ENCODE results near the gene ALKBH6. TPM values are rescaled to one million over a fixed set of nuclear protein-coding genes. Genes with fewer than 3 reads are reported as not detected.

The ALKBH6 gene
- total and polyA plus RNA-seq, 9 of the 15 experiments (the other 6 are each of a cell fraction or from before 2014, with no cell fraction given) = 0.67 to 62.0 (median 34.5) TPM

DNA sequence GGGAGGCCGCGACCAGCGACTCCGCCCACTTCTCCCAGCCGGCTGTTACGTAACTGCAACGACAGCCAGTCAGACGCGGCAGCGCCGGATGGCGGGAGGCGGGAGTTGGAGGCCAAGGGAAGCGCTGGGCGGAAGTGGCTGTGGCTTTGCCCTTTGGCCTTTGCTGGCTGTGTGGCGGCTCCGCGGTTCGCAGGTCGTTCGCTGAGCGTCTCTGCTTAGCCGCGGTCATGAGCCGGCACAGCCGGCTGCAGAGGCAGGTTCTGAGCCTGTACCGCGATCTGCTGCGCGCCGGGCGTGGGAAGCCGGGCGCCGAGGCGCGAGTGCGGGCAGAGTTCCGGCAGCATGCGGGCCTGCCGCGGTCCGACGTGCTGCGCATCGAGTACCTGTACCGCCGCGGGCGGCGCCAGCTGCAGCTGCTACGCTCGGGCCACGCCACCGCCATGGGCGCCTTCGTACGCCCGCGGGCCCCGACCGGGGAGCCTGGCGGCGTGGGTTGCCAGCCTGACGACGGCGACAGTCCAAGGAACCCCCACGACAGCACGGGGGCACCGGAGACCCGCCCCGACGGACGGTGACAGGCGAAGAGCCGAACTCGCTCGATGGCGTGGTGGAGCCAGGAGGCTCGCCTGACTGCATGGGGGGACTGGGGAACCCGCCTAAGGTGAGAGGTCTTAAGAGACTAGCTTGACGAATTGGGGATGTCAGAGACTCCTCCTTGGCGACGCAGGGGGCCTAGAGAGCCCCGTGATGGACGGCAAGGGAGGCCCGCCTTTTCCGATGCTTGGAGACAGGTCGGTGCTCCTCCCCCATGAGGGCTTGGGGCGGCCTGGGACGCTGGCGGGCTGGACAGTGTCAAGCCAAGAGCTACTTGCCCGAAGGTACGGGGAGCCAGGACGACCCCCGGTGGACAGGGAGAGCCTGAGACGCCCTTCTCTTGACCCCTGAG is 18.7 kb downstream of the ALKBH6 start, which contains the start of gene SDHAF1 (continued):
- TF ChIP-seq ETS2 (tag; IDR thresholded peaks at IDR 0.05; ENCODE audit: borderline replicate concordance, poor library complexity, severe bottlenecking) = no peak
- no peak for TF ChIP-seq MYBL2 (IDR thresholded peaks at IDR 0.05; ENCODE audit: low read depth)
- TF ChIP-seq MYBL2 (CRISPR knock-in tag; IDR thresholded peaks at IDR 0.05; ENCODE audit: borderline replicate concordance) = no peak; the same call in 1 of the 2 replicates
- no peak for TF ChIP-seq ZBTB8A (IDR thresholded peaks at IDR 0.05; ENCODE audit: partially characterized antibody)
- TF ChIP-seq CBFA2T2 (conservative IDR thresholded peaks at IDR 0.05) = no peak
- no peak for TF ChIP-seq RUNX1 (IDR thresholded peaks at IDR 0.05; ENCODE audit: low read depth)
- TF ChIP-seq GTF2E2 (tag; IDR thresholded peaks at IDR 0.05) = no peak
- TF ChIP-seq JUND (IDR thresholded peaks at IDR 0.05; ENCODE audit: borderline replicate concordance, low read depth, low read length) = peak; percentile 54; the same call in 1 of the 2 replicates
- no peak; the same call in 2 of the 3 replicates for TF ChIP-seq JUND (tag; IDR thresholded peaks at IDR 0.05; ENCODE audit: borderline replicate concordance, low read depth, low read length)
- TF ChIP-seq BRD9 (IDR thresholded peaks at IDR 0.05; ENCODE audit: low read depth, partially characterized antibody) = no peak
- TF ChIP-seq ZNF41 (CRISPR knock-in tag; conservative IDR thresholded peaks at IDR 0.05) = no peak
- TF ChIP-seq DIDO1 (tag; IDR thresholded peaks at IDR 0.05; ENCODE audit: low read depth) = peak; percentile 30; the same call in 1 of the 2 replicates
- peak; percentile 65; the same call in 1 of the 2 replicates for TF ChIP-seq RBM34 (IDR thresholded peaks at IDR 0.05; ENCODE audit: borderline replicate concordance, insufficient read depth, low read length)
- TF ChIP-seq HIVEP1 (CRISPR knock-in tag; IDR thresholded peaks at IDR 0.05) = no peak
- TF ChIP-seq MAZ (CRISPR knock-in tag; conservative IDR thresholded peaks at IDR 0.05 in 1 of 2, IDR thresholded peaks at IDR 0.05 in 1 of 2) = peak; percentile 44 to 56; a peak in 2 of 4 replicates
- no peak for TF ChIP-seq TEAD2 (tag; IDR thresholded peaks at IDR 0.05)
- TF ChIP-seq, protein P1, sequence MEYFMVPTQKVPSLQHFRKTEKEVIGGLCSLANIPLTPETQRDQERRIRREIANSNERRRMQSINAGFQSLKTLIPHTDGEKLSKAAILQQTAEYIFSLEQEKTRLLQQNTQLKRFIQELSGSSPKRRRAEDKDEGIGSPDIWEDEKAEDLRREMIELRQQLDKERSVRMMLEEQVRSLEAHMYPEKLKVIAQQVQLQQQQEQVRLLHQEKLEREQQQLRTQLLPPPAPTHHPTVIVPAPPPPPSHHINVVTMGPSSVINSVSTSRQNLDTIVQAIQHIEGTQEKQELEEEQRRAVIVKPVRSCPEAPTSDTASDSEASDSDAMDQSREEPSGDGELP (CRISPR knock-in tag; IDR thresholded peaks at IDR 0.05; ENCODE audit: borderline replicate concordance) = peak; percentile 96
- no peak for TF ChIP-seq E2F4 (CRISPR knock-in tag; IDR thresholded peaks at IDR 0.05; ENCODE audit: low read depth)
- TF ChIP-seq, protein P2, sequence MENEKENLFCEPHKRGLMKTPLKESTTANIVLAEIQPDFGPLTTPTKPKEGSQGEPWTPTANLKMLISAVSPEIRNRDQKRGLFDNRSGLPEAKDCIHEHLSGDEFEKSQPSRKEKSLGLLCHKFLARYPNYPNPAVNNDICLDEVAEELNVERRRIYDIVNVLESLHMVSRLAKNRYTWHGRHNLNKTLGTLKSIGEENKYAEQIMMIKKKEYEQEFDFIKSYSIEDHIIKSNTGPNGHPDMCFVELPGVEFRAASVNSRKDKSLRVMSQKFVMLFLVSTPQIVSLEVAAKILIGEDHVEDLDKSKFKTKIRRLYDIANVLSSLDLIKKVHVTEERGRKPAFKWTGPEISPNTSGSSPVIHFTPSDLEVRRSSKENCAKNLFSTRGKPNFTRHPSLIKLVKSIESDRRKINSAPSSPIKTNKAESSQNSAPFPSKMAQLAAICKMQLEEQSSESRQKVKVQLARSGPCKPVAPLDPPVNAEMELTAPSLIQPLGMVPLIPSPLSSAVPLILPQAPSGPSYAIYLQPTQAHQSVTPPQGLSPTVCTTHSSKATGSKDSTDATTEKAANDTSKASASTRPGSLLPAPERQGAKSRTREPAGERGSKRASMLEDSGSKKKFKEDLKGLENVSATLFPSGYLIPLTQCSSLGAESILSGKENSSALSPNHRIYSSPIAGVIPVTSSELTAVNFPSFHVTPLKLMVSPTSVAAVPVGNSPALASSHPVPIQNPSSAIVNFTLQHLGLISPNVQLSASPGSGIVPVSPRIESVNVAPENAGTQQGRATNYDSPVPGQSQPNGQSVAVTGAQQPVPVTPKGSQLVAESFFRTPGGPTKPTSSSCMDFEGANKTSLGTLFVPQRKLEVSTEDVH (IDR thresholded peaks at IDR 0.05; ENCODE audit: low read depth, partially characterized antibody) = peak; percentile 88

Measured in K562 (cell line).